ENCODE data around the gene LYRM4.
"Not testable (repeated sequence)": the region's sequence is repeated elsewhere in the genome, so short reads cannot be mapped to it uniquely, and the experiment has no call there.

Gene LYRM4

DNA sequence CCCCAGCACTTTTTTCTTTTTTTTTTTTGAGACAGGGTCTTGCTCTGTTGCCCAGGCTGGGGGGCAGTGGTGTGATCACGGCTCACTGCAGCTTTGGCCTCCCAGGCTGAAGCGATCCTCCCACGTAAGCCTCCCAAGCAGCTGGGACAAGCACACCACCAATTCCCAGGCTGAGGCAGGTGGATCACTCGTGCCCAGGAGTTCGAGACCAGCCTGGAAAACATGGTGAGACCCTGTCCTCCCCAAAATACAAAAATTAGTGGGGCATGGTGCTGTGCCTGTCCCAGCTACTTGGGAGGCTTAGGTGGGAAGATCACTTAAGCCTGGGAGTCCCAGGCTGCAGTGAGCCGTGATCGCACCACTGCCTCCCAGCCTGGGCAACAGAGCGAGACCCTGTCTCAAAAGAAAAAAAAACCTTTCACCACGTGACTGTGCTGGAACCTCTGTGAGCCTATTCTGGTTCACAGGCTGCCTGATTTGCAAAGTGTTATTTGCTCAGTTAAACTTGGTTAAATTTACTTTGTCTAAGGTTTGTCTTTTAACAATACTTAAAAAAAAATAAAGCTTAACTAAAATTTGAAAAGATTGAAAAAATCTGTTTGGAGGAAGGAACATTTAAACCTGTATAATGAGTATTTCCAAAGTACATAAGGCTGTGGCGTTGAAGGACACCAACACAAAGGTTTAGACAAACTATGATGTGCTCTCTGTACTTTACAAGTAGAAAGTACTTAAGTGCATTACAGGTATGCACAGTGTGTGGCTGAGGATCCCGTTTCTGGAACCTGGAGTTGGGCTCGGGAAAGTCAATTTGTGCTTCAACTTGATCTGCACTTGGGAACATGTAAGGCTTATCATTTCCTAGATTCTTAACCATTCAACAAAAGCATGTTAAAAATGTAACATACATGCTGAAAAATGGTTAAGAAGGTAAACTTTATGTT is 120.7 kb downstream of the LYRM4 start:
- DNase-seq = no peak

- no peak for DNase-seq
Measured at GRCh38 chr6:5138995-5139827, 121.5 kb downstream of the LYRM4 start.

DNA sequence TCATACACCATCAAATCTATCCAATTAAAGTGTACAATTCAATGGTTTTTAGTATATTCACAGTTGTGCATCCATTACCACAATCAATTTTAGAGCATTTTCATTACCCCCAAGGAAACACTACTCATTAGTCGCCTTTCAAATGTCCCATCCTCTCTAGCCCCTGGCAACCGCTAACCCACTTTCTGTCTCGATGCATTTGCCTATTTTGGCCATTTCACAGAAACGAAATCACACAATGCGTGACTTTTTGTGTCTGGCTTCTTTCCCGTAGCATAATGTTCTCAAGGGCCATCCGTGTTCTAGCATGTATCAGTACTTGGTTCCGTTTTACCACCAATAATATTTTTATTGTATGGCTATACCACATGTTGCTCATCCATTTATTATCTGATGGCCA is 123.9 kb downstream of the LYRM4 start:
- DNase-seq = no peak

DNA sequence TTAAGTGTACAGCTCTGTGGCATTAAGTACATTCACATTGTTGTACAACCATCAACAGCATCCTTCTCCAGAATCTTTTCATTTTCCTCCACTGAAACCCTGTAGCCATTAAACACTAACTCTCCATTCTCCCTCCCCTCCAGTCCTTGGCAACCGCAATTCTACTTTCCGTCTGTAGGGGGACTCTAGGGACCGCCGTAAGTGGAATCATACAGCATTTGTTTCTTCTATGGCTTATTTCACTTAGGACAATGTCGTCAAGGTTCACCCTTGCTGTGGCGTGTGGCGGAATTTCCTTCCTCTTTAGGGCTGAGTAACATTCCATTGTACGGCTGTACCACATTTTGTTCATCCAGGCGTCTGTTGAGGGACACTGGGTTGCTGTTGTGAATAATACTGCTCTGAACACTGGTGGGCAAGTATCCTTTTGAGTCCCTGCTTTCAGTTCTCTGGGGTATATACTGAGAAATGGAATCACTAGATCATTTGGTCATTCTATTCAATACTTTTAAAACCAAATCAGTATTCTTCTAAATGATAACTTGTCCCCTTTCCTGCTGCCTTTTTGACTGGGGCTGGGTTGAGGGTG is 124.9 kb downstream of the LYRM4 start:
- peak; percentile 11 to 74 for DNase-seq

GRCh38 chr6:5133943-5134342 is 126.8 kb downstream of the LYRM4 start:
- no peak for DNase-seq

GRCh38 chr6:5132731-5133130 is 128.0 kb downstream of the LYRM4 start:
- DNase-seq = peak; percentile 54 to 56

- DNase-seq = no peak
Measured at GRCh38 chr6:5130135-5130866, 130.4 kb downstream of the LYRM4 start.

- no peak for DNase-seq
Measured at GRCh38 chr6:5128351-5128750, 132.4 kb downstream of the LYRM4 start.

DNA sequence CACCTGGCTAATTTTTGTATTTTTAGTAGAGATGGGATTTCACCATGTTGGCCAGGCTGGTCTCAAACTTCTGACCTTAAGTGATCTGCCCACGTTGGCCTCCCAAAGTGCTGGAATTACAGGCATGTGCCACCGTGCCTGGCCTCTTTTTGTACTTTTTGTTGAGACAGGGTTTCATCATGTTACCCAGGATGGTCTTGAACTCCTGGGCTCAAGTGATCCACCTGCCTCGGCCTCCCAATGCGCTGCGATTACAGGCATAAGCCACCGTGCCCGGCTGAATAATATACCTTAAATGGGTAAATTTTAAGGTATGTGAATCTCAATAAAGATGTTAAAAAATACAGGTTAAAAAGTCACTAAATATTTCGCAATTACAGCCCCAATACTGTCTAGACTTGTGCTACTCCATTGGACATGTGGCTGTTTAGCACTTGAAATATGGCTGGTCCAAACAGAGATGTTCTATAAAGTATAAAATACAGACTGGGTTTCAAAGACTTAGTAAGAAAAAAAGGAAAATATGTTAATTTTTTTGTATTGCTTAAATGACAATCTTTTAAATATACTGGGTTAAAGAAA is 133.6 kb downstream of the LYRM4 start:
- no peak for DNase-seq

DNA sequence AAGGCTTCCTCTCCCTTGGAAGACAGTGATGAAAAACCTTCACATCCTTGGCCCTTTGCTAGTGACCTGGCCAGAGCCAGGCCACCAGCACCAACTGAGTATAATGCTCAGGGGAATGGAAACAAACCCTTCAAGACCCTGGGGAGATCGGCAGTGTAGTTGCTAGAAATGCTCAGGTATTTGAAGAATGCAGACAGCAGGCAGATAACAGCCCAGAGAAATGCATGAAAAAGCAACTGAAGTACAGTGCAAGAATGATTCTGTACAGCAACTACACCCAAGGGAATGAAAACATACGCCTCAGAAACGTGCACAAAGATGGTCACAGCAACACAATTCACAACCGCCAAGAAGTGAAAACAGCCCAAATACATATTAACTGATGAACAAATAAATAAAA is 134.5 kb downstream of the LYRM4 start:
- no peak for DNase-seq

- DNase-seq = no peak
Measured at GRCh38 chr6:5125152-5126006, 135.4 kb downstream of the LYRM4 start.

- DNase-seq = no peak
Measured at GRCh38 chr6:5124526-5124925, 136.2 kb downstream of the LYRM4 start.

DNA sequence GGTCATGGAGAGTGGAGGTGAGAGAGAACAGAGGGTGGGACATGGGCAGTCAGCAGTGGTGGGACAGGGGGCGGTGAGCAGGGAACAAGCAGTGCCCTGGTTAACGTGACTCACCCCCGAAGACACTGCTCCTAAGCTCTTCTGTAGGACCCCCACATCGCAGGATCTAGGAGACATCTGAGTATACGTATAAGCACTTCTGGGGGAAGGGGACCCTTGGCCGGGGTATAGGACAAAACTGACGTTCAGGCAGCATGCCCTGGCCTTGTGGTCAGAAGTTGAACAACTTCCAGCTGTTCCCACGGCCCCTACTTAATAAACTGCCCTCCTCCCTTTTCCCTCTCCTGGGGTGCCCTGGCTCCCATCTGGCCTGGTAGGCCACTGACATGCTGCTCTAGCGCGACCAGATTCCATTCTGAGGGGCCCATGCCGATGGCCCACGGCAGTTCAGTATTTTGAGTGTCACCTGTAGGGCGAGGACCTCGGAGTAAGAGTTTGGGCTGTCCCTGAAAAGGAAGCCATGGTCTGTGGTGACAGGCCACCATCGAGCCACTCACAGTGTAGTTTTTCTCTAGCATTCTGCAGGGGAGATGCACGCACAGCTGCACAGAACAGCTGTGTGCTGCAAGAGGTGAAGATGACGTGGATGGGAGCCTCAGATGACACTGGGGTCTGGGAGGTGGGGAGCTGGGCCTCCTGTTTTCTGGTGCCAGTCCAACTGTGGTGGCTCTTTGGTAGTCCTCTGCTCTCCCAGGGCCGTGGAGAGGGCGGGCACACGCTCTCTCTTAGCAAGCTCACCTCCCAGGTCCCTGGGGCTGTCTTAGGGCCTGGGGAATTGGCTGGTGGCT is 137.2 kb downstream of the LYRM4 start:
- DNase-seq = no peak

GRCh38 chr6:5122504-5123112 is 138.1 kb downstream of the LYRM4 start:
- DNase-seq = no peak

DNA sequence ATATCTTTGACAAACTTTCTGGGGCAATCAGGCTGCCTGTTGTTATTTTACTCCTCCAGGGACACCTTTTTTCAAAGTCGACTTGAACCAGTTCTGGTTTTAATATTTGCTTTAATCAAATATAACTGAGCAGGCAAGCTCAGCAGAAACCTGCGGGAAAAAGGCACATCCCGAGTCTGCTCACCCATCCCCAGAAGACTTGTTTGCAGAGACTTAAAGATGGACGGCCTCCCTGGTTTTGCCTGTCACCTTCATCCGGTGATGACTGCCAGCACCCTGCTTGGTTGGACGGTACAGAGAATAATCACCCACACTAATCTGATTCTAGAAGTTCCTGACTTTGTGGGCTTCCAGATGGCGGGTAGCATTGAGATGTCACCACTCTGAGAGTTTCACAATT is 138.8 kb downstream of the LYRM4 start:
- DNase-seq = no peak

DNA sequence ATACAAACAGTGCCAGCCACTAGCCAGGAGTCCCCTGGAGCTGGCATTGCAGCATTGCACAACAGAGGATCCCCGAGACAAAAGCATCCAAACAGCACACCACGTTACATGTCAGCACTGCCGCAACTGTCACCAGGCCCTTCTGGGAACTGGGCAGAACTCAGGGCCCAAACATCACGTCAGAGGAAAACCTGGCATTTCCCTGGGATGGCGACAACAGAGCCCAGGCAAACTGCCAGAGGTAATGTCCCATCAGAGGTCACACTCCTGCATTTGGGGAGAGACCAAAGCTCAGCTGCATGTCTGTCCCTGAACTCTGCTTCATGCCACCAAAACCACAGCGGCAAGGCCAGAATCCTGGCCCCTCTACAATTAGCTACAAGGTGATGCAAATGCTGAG is 139.3 kb downstream of the LYRM4 start:
- DNase-seq = no peak

GRCh38 chr6:5120543-5120942 is 140.2 kb downstream of the LYRM4 start:
- DNase-seq = not testable (repeated sequence)

- no peak for DNase-seq
Measured at GRCh38 chr6:5120011-5120410, 140.7 kb downstream of the LYRM4 start.

DNA sequence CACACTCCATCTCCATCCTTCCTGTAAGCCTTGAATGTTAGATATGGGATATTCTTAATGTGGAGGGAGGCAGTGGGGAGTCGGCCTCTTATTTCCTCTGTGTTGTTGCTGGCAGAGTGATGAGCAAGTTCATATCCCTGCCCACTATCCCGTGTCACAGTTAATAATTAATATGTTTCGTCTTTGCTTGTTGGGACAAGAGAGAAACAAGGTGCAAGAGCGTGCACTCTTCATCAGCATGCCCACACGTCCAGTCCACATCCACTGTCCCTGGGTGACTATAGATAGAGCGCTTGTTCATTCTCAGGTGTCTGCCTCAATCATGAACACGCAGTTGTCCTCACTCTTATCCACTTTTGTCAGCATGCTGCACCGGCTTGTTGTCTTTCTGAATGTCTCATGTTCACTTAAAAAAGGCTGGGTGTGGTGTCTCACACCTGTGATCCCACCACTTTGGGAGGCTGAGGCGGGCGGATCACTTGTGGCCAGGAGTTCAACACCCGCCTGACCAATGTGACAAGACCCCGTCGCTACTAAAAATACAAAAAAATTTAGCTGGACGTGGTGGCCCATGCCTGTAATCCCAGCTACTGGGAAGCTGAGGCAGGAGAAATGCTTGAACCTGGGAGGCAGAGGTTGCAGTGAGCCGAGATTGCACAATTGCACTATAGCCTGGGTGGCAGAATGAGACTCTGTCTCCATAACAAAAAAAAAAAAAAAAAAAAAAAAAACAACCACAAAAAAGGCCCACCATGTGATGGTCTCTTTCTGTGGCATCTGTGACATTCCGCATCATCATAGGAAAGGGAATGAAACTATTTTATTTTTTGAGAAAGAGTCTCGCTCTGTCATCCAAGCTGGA is 141.4 kb downstream of the LYRM4 start:
- no peak for DNase-seq
